Thoracic aorta (tissue), 2 donors: ENCODE data around the gene DIS3L2. TPM values are rescaled to one million over a fixed set of nuclear protein-coding genes. Genes with fewer than 3 reads are reported as not detected.
A peak's percentile ranks its signal among the peaks of the same experiment; 100 is the strongest.

Experiments used
- ATAC-seq: fragments of 150-250 bp; one replicate; pipeline ENCODE4 v1.8.0; 2017; ENCODE audit warnings: low read depth; ENCODE audit not compliant: insufficient number of reproducible peaks, low FRiP score
- DNase-seq: peaks from one replicate; pipeline ENCODE4 v3.0.0-alpha.2; 2020; ENCODE audit warnings: low spot score
- H3K27ac ChIP-seq, 2 donors: fragments of 200-600 bp; sonication (generic); 1 replicate in 1 of 2; 2 replicates in 1 of 2; pipeline ENCODE4 v1.5.1; 2016; ENCODE audit warnings: mild to moderate bottlenecking in 2 of 2, moderate library complexity in 2 of 2
- H3K27me3 ChIP-seq: fragments of 200-600 bp; sonication (generic); replicated peaks from 2 replicates; pipeline ENCODE4 v1.6.0; 2016; ENCODE audit warnings: mild to moderate bottlenecking; ENCODE audit not compliant: insufficient read depth
- H3K36me3 ChIP-seq: fragments of 200-600 bp; sonication (generic); one replicate; pipeline ENCODE4 v1.5.1; 2016
- H3K4me1 ChIP-seq, 2 donors: fragments of 200-600 bp; sonication (generic); 1 replicate in 1 of 2; 2 replicates in 1 of 2; pipeline versions ENCODE4 v1.5.1 to v1.6.0; 2016; ENCODE audit warnings: low read depth in 2 of 2, mild to moderate bottlenecking in 1 of 2; ENCODE audit not compliant: control insufficient read depth in 1 of 2
- H3K4me3 ChIP-seq: fragments of 200-600 bp; sonication (generic); 2 replicates; pipeline ENCODE4 v1.5.1; 2016; ENCODE audit warnings: mild to moderate bottlenecking
- H3K9me3 ChIP-seq: fragments of 200-600 bp; sonication (generic); 2 replicates; pipeline ENCODE4 v1.5.1; 2016
- total RNA-seq, 2 donors: library from RNA; depleted of rRNA; stranded (reverse); fragments of >200 nt; gene quantifications; one replicate each; pipeline versions ENCODE4 v1.1.0 to v1.2.3, GENCODE V29; 2016
- TF ChIP-seq, protein P1 (sequence below): fragments of 200-600 bp; sonication (generic); IDR thresholded peaks from one replicate; pipeline ENCODE4 v1.5.1; 2019; ENCODE audit warnings: antibody characterized with exemption

The DIS3L2 gene
- total RNA-seq, 2 donors from 2014 or later: 26.4 to 32.5 TPM

DNA sequence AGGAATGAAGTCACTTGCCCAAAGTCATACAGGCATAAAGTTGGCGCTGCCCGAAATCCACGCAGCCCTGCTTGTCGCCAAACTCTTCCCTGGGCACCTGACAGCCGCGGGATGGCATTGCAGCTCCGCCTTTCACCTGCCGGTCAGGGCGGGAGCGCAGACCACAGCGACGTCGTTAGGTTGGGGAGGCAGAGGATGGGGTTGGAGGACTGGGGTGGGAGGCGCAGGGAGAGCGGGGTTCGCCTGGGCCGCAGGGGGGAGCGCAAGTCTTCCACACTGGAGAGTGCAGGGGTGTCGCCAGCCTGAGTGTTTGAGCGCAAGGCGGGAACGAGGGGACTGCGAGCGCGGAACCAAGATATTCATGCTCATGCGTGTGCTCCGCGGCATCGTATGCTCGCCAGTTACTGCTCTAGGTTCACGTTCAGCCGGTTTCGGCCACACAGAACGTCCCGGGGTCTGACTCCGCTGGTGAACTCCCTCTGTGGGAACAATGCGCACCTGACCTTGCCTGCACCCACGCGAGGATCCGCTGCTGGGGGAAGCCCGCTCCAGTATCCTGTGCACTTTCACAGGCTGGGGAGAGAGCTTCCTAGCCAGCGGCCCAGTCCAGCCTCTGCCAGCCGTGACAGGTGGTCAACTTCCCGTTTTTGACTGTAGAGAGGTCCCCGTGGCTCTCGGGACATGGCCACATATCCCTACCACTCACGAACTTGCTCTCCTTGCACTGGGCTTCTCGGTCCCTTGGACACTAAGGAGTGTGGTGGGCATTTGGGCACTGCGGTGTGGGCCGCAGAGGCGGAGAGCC lies 34.5 kb upstream of the DIS3L2 start:
- TF ChIP-seq, protein P1, sequence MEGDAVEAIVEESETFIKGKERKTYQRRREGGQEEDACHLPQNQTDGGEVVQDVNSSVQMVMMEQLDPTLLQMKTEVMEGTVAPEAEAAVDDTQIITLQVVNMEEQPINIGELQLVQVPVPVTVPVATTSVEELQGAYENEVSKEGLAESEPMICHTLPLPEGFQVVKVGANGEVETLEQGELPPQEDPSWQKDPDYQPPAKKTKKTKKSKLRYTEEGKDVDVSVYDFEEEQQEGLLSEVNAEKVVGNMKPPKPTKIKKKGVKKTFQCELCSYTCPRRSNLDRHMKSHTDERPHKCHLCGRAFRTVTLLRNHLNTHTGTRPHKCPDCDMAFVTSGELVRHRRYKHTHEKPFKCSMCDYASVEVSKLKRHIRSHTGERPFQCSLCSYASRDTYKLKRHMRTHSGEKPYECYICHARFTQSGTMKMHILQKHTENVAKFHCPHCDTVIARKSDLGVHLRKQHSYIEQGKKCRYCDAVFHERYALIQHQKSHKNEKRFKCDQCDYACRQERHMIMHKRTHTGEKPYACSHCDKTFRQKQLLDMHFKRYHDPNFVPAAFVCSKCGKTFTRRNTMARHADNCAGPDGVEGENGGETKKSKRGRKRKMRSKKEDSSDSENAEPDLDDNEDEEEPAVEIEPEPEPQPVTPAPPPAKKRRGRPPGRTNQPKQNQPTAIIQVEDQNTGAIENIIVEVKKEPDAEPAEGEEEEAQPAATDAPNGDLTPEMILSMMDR: no peak
- DNase-seq: no peak
- peaks cover 3% of the 10 kb centered on the region for H3K27me3 ChIP-seq
- peaks cover 12 to 18% of the 10 kb centered on the region in 2 donors for H3K4me1 ChIP-seq
- H3K4me3 ChIP-seq: peak overlapping the region; percentile 71
- H3K9me3 ChIP-seq: no peaks in the 10 kb centered on the region
- H3K27ac ChIP-seq: no peak overlapping the region
- H3K36me3 ChIP-seq: no peaks in the 10 kb centered on the region
- no peak for ATAC-seq

DNA sequence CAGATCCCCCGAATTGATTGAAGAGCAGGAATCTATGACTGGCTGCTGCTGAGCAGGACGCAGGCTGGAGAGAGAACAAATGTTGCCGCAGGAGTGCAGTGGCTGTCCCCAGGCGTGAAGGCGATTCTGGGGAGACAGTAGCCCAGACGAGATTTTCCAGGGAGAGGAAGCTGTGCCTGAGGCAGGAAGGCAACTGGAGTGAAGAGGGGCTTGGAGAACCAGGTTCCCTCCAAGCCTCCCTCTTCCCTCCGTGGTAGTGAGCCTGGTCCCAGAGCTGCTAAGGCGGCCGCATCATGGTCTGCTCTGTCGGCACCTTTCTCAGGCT lies 34.0 kb upstream of the DIS3L2 start:
- no peak for ATAC-seq
- TF ChIP-seq, protein P1: no peak
- peaks cover 3% of the 10 kb centered on the region for H3K27me3 ChIP-seq

DNA sequence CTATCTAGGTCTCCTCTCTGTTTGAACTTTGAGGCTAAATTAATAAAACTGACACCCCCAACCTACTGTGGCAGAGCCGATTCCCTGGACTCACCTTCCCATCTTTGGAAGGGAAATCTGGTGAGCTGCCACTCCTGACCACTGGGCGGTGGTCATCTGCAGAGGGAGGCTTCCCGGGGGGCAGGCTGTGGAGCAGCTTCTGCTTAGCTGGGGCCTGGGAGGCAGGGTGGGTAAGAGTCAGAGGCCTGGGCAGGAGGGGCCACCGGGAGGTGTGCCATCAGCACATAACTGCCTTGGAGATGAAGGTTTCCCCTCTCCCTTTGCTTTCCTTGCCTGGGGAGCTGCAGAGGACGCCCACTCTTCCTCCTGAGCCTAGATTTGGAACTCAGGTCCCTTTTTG lies 33.0 kb upstream of the DIS3L2 start:
- Histone ChIP-seq H3K27ac (no peak overlapping the region), H3K36me3 (no peaks in the 10 kb centered on the region), H3K9me3 (no peaks in the 10 kb centered on the region), H3K27me3 (peaks cover 3% of the 10 kb centered on the region), H3K4me3 (no peak overlapping the region), H3K4me1 (peaks cover 12 to 18% of the 10 kb centered on the region in 2 donors)
- TF ChIP-seq, protein P1: no peak
- DNase-seq: no peak
- ATAC-seq: no peak

More for the DNA sequence above, 34.0 kb upstream of the DIS3L2 start:
- Histone ChIP-seq H3K4me3 (no peak overlapping the region), H3K9me3 (no peaks in the 10 kb centered on the region), H3K4me1 (peaks cover 12 to 18% of the 10 kb centered on the region in 2 donors), H3K27ac (no peak overlapping the region), H3K36me3 (no peaks in the 10 kb centered on the region)
- no peak for DNase-seq

DNA sequence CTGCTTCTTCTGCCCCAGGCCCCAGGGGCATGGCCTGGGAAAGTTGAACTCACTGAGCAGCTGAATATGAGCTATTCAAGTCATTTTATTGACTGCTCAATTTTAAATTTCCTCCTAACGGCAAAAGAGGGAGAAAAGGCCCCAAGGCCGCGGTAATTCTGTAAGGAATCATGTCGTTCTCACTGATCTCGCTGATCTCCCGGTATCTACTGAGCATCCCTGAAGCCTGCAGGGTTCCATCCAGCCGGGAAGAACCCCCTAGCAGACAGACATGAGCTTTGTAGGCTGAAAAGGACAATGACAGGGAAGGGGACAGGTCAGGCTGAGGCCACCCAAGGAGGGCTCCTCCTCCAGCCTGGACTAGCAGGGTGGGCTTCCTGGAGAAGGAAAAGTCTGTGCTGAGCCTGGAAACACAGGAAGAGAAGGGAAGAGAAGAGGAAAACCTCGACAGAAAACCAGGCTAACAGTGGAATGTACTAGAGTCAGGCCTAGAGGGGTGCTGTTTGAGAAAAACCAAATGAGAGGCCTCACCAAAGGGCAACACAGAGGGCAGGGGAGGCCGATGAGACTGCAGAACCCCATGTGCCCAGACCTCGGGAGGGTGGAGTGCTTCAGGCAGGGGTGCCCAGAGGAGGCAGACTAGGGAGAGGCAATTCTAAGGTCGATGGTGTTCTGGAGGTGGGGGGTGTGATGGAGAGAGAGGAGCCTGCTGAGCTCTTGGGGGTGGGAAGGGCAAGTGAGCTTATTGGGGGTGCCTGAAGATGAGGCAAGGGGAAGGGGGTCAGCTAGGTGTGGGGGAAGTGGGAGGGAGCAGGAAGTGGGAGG lies 32.4 kb upstream of the DIS3L2 start:
- TF ChIP-seq, protein P1: no peak
- ATAC-seq (no peak), DNase-seq (no peak)
- Histone ChIP-seq H3K4me1 (peaks cover 12 to 18% of the 10 kb centered on the region in 2 donors), H3K27ac (no peak overlapping the region), H3K27me3 (peaks cover 3% of the 10 kb centered on the region), H3K4me3 (no peak overlapping the region), H3K36me3 (no peaks in the 10 kb centered on the region), H3K9me3 (no peaks in the 10 kb centered on the region)

DNA sequence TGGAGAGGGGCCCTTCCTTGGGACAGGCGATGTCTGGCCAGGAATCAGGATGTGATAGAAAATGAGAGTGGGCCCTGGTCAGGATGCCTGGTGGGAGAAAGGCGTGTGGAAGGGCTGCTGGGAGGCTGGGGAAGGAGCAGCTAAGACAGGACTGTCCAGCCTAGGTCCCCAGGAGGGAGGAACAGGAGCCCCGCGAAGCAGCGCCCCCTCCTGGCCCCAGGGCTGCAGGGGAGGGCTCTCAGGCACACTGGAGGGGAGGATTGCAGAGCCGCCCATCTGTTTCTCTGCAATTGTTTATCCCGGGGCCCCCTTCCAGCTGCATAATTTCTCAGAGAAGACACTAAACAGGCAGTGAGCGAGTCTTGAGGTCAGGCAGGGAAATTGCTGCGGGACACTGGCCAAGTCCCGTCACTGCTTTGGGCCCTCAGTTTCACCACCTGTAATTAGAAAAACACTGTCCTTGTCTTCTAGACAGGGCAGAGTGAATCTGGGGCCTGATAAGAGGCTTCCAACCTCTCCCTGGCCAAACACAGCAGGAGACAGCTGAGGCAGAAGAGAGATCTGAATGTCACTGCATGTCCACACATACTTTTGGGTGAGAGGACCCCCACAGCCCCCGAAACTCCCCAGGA lies 31.4 kb upstream of the DIS3L2 start:
- no peak for ATAC-seq
- peaks cover 12 to 18% of the 10 kb centered on the region in 2 donors for H3K4me1 ChIP-seq

More for the DNA sequence above, 31.4 kb upstream of the DIS3L2 start:
- Histone ChIP-seq H3K36me3 (no peaks in the 10 kb centered on the region), H3K27ac (no peak overlapping the region), H3K4me3 (no peak overlapping the region), H3K27me3 (peaks cover 3% of the 10 kb centered on the region), H3K9me3 (no peaks in the 10 kb centered on the region)
- DNase-seq: no peak
- TF ChIP-seq, protein P1: no peak
